ENCODE data around the gene MMP8. TPM values are rescaled to one million over a fixed set of nuclear protein-coding genes. Genes with fewer than 3 reads are reported as not detected.

The MMP8 gene
- polyA plus RNA-seq, 1 donor (not counting 4 experiments of a cell fraction or from before 2014, with no cell fraction given): 0.09 TPM

- H3K36me3 ChIP-seq (ENCODE audit: control insufficient read depth in 2 of 2, extremely low read depth in 1 of 2, insufficient read depth in 2 of 2, low read length in 2 of 2): no peaks in the 10 kb centered on the region
- no peak overlapping the region for H2AFZ ChIP-seq (ENCODE audit: control insufficient read depth, low read length)
- no peak overlapping the region for H3K4me3 ChIP-seq (ENCODE audit: control insufficient read depth in 2 of 3, extremely low read depth in 1 of 3, insufficient read depth in 2 of 3, low read depth in 1 of 3, low read length in 3 of 3)
- H3K4me1 ChIP-seq (ENCODE audit: control insufficient read depth, extremely low read depth, insufficient read depth, low read length): no peaks in the 10 kb centered on the region
- H4K20me1 ChIP-seq (ENCODE audit: control insufficient read depth, extremely low read depth, insufficient read depth, low read length): no peaks in the 10 kb centered on the region
- no peak overlapping the region for H3K4me2 ChIP-seq (ENCODE audit: control insufficient read depth, extremely low read depth, insufficient read depth, low read depth, low read length)
- H3K9me3 ChIP-seq (ENCODE audit: control insufficient read depth, low read depth, low read length): no peaks in the 10 kb centered on the region
- TF ChIP-seq EZH2 (IDR thresholded peaks at IDR 0.05; ENCODE audit: low read length): no peak
- no peak for TF ChIP-seq CTCF (optimal IDR thresholded peaks at IDR 0.05 in 1 of 3, IDR thresholded peaks at IDR 0.05 in 1 of 3, conservative IDR thresholded peaks at IDR 0.05 in 1 of 3; ENCODE audit: extremely low read depth in 1 of 3, insufficient read depth in 2 of 3, low read length in 3 of 3)
- no peaks in the 10 kb centered on the region for H3K79me2 ChIP-seq (ENCODE audit: control insufficient read depth, insufficient read depth, low read length)
- H3K27ac ChIP-seq (ENCODE audit: control insufficient read depth, insufficient read depth, low read length): no peak overlapping the region
- dilution Hi-C loops (cut with MboI; ENCODE audit: extremely low pct_ligation_motif_present, low sequenced_read_pairs): no loop called here
- H3K9me1 ChIP-seq (ENCODE audit: control insufficient read depth, extremely low read depth, insufficient read depth, low read length): no peaks in the 10 kb centered on the region
- H3K9ac ChIP-seq (ENCODE audit: control insufficient read depth, extremely low read depth, insufficient read depth, low read length): no peak overlapping the region
- DNase-seq (ENCODE audit: low read depth, low spot score) (no peak), FAIRE-seq (no peak)
- H3K27me3 ChIP-seq (ENCODE audit: control insufficient read depth, extremely low read depth, insufficient read depth, low read length): no peaks in the 10 kb centered on the region
Observed at GRCh38 chr11:102678022-102678421, 46.7 kb downstream of the MMP8 start.

- Histone ChIP-seq H2AFZ (ENCODE audit: control insufficient read depth, low read length) (no peak overlapping the region), H3K9me3 (ENCODE audit: control insufficient read depth, low read depth, low read length) (no peaks in the 10 kb centered on the region), H3K9me1 (ENCODE audit: control insufficient read depth, extremely low read depth, insufficient read depth, low read length) (no peaks in the 10 kb centered on the region), H3K9ac (ENCODE audit: control insufficient read depth, extremely low read depth, insufficient read depth, low read length) (no peak overlapping the region), H4K20me1 (ENCODE audit: control insufficient read depth, extremely low read depth, insufficient read depth, low read length) (no peaks in the 10 kb centered on the region), H3K27ac (ENCODE audit: control insufficient read depth, insufficient read depth, low read length) (no peak overlapping the region), H3K4me2 (ENCODE audit: control insufficient read depth, extremely low read depth, insufficient read depth, low read depth, low read length) (no peak overlapping the region), H3K27me3 (ENCODE audit: control insufficient read depth, extremely low read depth, insufficient read depth, low read length) (no peaks in the 10 kb centered on the region), H3K79me2 (ENCODE audit: control insufficient read depth, insufficient read depth, low read length) (no peaks in the 10 kb centered on the region), H3K4me1 (ENCODE audit: control insufficient read depth, extremely low read depth, insufficient read depth, low read length) (no peaks in the 10 kb centered on the region), H3K4me3 (ENCODE audit: control insufficient read depth in 2 of 3, extremely low read depth in 1 of 3, insufficient read depth in 2 of 3, low read depth in 1 of 3, low read length in 3 of 3) (no peak overlapping the region), H3K36me3 (ENCODE audit: control insufficient read depth in 2 of 2, extremely low read depth in 1 of 2, insufficient read depth in 2 of 2, low read length in 2 of 2) (no peaks in the 10 kb centered on the region)
- dilution Hi-C loops (cut with MboI; ENCODE audit: extremely low pct_ligation_motif_present, low sequenced_read_pairs): no loop called here
- DNase-seq (ENCODE audit: low read depth, low spot score) (no peak), FAIRE-seq (no peak)
- TF ChIP-seq CTCF (optimal IDR thresholded peaks at IDR 0.05 in 1 of 3, IDR thresholded peaks at IDR 0.05 in 1 of 3, conservative IDR thresholded peaks at IDR 0.05 in 1 of 3; ENCODE audit: extremely low read depth in 1 of 3, insufficient read depth in 2 of 3, low read length in 3 of 3): no peak
- no peak for TF ChIP-seq EZH2 (IDR thresholded peaks at IDR 0.05; ENCODE audit: low read length)
Observed at GRCh38 chr11:102676084-102676483, 48.7 kb downstream of the MMP8 start.
